Naive B cell (primary cell): Measurements from ENCODE around the gene APOBEC3F. TPM values are rescaled to one million over a fixed set of nuclear protein-coding genes. Genes with fewer than 3 reads are reported as not detected.
A peak's percentile ranks its signal among the peaks of the same experiment; 100 is the strongest.
"Not testable (repeated sequence)": the region's sequence is repeated elsewhere in the genome, so short reads cannot be mapped to it uniquely, and the experiment has no call there.

Experiments used
- ATAC-seq, 2 donors: fragments of 150-1000 bp; cut with Tn5 transposase; 2 replicates each; pipeline ENCODE4 v1.10.0; 2021; ENCODE audit warnings: low read depth in 2 of 2, mild to moderate bottlenecking in 2 of 2, moderate library complexity in 2 of 2
- DNase-seq: peaks from one replicate; pipeline ENCODE4 v3.0.0; 2022
- H3K27ac Mint-ChIP-seq, 6 donors: one replicate each; pipeline ENCODE4 v1.8.0; 2020 to 2022; ENCODE audit warnings: mild to moderate bottlenecking in 6 of 6, mixed read lengths in 6 of 6, moderate library complexity in 5 of 6, inconsistent platforms in 2 of 6
- H3K27me3 Mint-ChIP-seq, 3 donors: one replicate each; pipeline ENCODE4 v1.8.0; 2021 to 2022; ENCODE audit warnings: mixed read lengths in 3 of 3, mild to moderate bottlenecking in 1 of 3
- H3K36me3 Mint-ChIP-seq, 2 donors: one replicate each; pipeline ENCODE4 v1.8.0; 2020 to 2022; ENCODE audit warnings: mixed read lengths in 2 of 2, inconsistent platforms in 1 of 2, mild to moderate bottlenecking in 1 of 2
- H3K4me1 Mint-ChIP-seq, 3 donors: one replicate each; pipeline ENCODE4 v1.8.0; 2020 to 2022; ENCODE audit warnings: mixed read lengths in 3 of 3, inconsistent platforms in 1 of 3, mild to moderate bottlenecking in 1 of 3, moderate library complexity in 1 of 3
- H3K4me3 Mint-ChIP-seq, 8 donors: one replicate each; pipeline ENCODE4 v1.8.0; 2020 to 2022; ENCODE audit warnings: mild to moderate bottlenecking in 8 of 8, mixed read lengths in 8 of 8, moderate library complexity in 8 of 8, inconsistent platforms in 2 of 8
- H3K9me3 Mint-ChIP-seq, 7 donors: one replicate each; pipeline ENCODE4 v1.8.0; 2020 to 2022; ENCODE audit warnings: mixed read lengths in 7 of 7, mild to moderate bottlenecking in 5 of 7, inconsistent platforms in 2 of 7, moderate library complexity in 1 of 7
- polyA plus RNA-seq, 6 donors: library from polyadenylated mRNA; unstranded; fragments of 300-500 nt; fragmentation: Illumina TruSeq; gene quantifications; one replicate each; pipeline ENCODE4 v1.2.3, GENCODE V29; 2021; ENCODE audit warnings: low read depth in 6 of 6

APOBEC3F gene
- polyA plus RNA-seq, 6 donors from 2014 or later, result 32.0 to 56.2 (median 36.4) TPM

DNA sequence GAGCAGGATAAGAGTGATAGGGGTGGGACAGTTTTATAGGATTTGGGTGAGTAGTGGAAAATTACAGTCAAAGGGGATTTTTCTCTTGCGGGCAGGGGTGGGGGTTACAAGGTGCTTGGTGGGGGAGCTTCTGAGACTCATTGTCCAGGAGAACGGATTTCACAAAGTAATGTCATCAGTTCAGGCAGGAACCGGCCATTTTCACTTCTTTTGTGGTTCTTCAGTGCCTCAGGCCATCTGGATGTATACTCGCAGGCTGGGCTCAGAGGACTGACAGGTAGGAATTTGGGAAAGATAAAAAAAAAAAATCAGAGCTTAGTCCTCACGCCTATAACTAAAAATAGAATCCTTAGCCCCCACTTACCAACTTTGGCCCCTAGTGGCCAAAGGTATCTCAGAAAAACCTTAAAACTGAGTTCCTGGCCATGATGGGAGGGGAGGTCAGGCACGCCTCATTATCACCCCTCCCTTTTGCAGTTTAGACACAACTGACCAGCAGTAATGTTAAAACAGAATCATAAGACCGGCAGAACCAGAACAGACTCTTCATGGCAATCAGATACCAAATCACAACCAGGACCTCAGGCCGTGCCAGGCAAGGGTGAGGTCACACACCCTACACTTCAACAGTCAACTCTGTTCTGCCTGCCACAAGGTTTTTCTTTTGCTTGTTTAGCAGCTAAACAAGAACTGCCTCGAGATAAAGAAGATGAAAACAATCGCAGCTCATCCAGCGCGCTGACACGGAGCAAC lies 27.5 kb downstream of the APOBEC3F start:
- Mint-ChIP-seq H3K4me3 (no peak overlapping the region), H3K27ac (no peak overlapping the region), H3K4me1 (peaks cover 22 to 54% (median 37%) of the 10 kb centered on the region in 3 donors), H3K36me3 (no peaks in the 10 kb centered on the region), H3K9me3 (peaks cover 0 to 13% (median 4%) of the 10 kb centered on the region in 7 donors), H3K27me3 (no peaks in the 10 kb centered on the region)
- DNase-seq, result no peak
- no peak for ATAC-seq

DNA sequence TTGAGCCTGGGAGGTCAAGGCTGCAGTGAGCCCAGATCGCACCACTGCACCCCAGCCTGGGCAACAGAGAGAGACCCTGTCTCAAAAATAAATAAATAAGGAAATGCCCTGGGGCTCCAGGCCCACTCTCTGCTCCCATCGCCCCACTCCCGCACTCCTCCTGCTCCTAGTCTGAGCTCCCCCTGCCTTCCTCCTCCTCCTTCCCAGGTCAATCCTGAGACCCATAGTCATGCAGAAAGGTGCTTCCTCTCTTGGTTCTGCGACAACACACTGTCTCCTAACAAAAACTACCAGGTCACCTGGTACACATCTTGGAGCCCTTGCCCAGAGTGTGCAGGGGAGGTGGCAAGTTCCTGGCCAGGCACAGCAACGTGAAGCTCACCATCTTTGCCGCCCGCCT lies 29.5 kb downstream of the APOBEC3F start:
- H3K4me1 Mint-ChIP-seq, result peaks cover 35 to 55% (median 38%) of the 10 kb centered on the region in 3 donors
- H3K4me3 Mint-ChIP-seq, result peak overlapping the region in 4 of 8 donors; percentile 60 to 85 (median 76)
- H3K27me3 Mint-ChIP-seq, result no peaks in the 10 kb centered on the region
- ATAC-seq (no peak), DNase-seq (no peak)
- peaks cover 0 to 6% (median 4%) of the 10 kb centered on the region in 7 donors for H3K9me3 Mint-ChIP-seq
- H3K27ac Mint-ChIP-seq, result peak overlapping the region in 5 of 6 donors; percentile 86 to 95 (median 93)
- no peaks in the 10 kb centered on the region for H3K36me3 Mint-ChIP-seq

DNA sequence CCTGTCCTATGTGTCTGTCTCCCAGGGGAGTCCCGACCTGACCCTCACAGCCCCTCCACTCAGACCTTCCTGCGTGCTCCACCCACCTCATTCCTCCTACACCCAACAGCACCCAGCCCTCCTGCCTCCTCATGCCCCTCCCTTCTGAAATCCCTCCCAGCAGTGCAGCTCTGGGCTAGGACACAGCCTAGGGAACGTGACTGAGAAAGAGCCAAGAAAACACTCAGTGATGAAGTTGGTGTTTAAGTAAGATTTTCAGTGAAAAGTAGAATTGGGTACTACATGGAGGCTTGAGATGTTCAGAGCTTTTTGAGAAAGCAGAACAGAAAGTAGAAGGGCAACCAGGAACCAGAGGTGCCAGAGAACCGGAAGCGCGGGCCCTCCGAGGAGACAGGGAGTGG lies 31.9 kb downstream of the APOBEC3F start:
- Mint-ChIP-seq H3K4me1 (peaks cover 47 to 70% (median 55%) of the 10 kb centered on the region in 3 donors), H3K4me3 (peak overlapping the region; percentile 69 to 92 (median 84)), H3K27ac (peak overlapping the region; percentile 88 to 99 (median 98))
- H3K27me3 Mint-ChIP-seq, H3K9me3 Mint-ChIP-seq, H3K36me3 Mint-ChIP-seq: not testable (repeated sequence)
- DNase-seq (peak; percentile 64), ATAC-seq (peak; percentile 65 to 78)

DNA sequence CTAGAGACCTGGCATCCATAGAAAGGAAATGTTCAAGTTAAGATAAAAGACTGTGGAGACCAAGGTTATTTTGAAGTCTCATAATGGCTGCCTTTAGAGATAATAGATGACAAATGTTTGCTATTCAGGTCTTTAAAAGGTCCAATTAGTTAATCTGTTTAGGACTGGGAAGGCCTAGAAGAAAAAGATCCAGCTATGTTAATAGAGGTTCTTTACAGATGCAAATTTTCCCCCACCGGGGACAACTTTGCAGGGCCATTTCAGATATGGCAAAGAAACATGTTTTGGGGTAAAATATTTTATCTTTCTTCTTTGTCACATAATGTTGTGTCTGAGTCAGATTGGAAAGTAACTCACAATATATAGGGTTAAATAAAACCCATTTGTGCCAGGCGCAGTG lies 33.3 kb downstream of the APOBEC3F start:
- Mint-ChIP-seq H3K27ac (peak overlapping the region; percentile 98 to 99 (median 98)), H3K4me3 (peak overlapping the region; percentile 30 to 91 (median 79)), H3K4me1 (peaks cover 55 to 83% (median 67%) of the 10 kb centered on the region in 3 donors), H3K36me3 (no peaks in the 10 kb centered on the region), H3K9me3 (no peaks in the 10 kb centered on the region), H3K27me3 (no peaks in the 10 kb centered on the region)
- ATAC-seq (no peak), DNase-seq (no peak)

DNA sequence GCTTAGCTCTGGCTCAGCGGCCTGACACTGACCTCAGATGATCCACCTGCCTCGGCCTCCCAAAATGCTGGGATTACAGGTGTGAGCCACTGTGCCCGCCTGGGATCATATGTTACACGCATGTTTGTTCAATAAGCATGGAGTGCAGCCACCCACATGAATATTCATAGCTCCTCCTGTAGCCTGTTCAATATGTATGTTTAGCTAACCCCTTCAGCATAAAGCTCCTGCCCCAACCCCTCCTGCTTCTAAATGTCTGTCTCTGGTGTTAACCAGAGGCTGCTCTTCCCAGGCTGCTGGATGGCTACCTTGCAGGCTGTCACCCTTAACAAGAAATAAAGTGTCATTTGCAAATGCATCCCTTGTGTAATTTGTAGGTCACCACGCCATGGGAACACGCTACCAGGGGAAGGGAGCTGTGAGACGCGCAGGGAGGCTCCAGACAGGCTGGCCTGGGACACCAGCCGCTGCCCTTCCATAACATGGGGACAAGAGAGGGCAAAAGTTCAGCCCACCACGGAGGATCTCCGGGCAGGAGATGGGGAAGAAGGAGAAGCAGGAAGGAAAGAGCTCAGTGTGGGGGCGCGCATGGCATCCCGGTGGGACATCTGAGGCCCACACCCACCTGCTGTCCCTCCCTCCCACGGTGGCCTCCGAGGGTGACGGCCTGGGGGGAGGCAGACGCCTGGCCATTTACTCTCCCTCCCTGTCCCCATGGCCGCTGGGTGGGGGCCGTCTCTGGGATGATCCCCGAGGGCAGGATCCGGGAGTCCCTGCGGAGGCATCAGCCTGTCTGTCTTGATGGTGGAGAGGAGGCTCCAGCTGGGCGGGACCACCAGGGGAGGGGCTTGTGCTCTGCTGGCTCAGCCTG lies 35.7 kb downstream of the APOBEC3F start:
- Mint-ChIP-seq H3K36me3 (peaks cover 10 to 12% of the 10 kb centered on the region in 2 donors), H3K4me3 (peak overlapping the region; percentile 87 to 96 (median 93)), H3K27ac (peak overlapping the region; percentile 89 to 99 (median 96)), H3K4me1 (peaks cover 53 to 84% (median 70%) of the 10 kb centered on the region in 3 donors)
- H3K9me3 Mint-ChIP-seq, ATAC-seq, H3K27me3 Mint-ChIP-seq, DNase-seq: not testable (repeated sequence)

DNA sequence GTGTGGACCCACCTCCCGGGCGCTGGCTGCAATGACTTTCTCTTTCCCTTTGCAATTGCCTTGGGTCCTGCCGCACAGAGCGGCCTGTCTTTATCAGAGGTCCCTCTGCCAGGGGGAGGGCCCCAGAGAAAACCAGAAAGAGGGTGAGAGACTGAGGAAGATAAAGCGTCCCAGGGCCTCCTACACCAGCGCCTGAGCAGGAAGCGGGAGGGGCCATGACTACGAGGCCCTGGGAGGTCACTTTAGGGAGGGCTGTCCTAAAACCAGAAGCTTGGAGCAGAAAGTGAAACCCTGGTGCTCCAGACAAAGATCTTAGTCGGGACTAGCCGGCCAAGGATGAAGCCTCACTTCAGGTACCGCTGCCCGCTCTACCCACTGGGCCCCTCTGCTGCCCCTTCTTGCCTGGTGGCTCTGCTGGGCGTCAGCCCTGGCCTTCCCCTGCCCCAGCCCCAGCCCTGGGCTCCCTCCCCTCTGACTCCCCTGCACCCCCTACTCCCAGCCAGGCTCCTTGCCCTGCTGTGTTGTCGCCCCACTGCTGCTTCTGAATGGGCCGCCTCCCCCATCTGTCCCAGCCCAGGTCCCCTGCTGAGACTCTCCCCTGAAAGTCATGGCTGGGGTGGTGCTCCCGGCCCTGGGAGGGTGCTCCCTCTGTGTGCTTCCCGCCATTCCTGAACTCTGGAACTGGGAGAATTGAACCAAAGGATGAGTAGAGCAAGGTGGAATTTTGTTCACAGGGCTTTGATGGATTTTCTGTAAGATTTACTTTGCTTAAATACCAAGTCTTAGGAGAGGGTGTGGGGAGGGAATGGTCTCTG lies 36.6 kb downstream of the APOBEC3F start, which contains the start of gene APOBEC3G:
TSS of gene APOBEC3G (plus strand) at position 250 of the 815 bp plus-strand sequence. CDS start at position 337, 87 bp downstream.
- peaks cover 58 to 89% (median 76%) of the 10 kb centered on the region in 3 donors for H3K4me1 Mint-ChIP-seq
- not testable (repeated sequence) for H3K9me3 Mint-ChIP-seq, DNase-seq, H3K27me3 Mint-ChIP-seq
- H3K27ac Mint-ChIP-seq, result peak within 1 kb of the TSS; percentile 93 to 99 (median 96)
- ATAC-seq, result peak; percentile 70 to 81
- peak within 1 kb of the TSS; percentile 87 to 96 (median 93) for H3K4me3 Mint-ChIP-seq
- peaks cover 11 to 12% of the 10 kb centered on the region in 2 donors for H3K36me3 Mint-ChIP-seq

DNA sequence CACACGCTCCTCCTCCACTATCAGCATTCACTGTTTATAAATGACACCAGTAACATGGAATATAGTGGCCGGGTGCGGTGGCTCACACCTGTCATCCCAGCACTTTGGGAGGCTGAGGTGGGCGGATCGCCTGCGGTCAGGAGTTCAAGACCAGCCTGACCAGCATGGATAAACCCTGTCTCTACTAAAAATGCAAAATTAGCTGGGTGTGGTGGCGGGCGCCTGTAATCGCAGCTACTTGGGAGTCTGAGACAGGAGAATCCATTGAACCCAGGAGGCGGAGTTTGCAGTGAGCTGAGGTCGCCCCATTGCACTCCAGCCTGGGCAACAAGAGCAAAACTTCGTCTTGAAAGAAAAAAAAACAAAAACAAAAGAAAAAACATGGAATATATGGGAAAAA lies 37.2 kb downstream of the APOBEC3F start:
- Mint-ChIP-seq H3K27ac (peak overlapping the region; percentile 93 to 98 (median 96)), H3K4me1 (peaks cover 52 to 83% (median 73%) of the 10 kb centered on the region in 3 donors), H3K36me3 (peaks cover 11 to 12% of the 10 kb centered on the region in 2 donors), H3K4me3 (peak overlapping the region; percentile 87 to 96 (median 93))
- not testable (repeated sequence) for DNase-seq, H3K9me3 Mint-ChIP-seq, ATAC-seq, H3K27me3 Mint-ChIP-seq

DNA sequence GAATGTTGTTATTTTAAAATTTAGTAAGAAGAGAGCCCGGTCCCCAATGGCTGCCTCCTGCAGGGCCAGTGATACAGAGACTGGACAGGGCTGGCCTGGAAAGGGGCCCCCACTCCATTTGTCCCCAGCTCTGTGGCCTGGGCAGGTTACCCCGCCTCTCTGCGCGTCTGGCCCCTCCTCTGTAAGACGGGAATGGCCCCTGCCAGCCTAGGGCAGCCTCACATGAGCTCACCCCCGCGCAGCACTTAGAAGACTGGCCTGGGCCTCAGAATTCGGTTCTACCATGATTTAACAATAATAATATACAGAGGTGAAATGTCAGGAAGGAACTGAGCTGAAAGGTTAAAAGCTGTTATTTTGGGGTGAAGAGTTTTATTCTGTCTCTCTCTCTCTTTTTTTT lies 37.7 kb downstream of the APOBEC3F start:
- Mint-ChIP-seq H3K27me3 (no peaks in the 10 kb centered on the region), H3K4me1 (peaks cover 51 to 78% (median 73%) of the 10 kb centered on the region in 3 donors), H3K27ac (peak overlapping the region; percentile 49 to 98 (median 96)), H3K9me3 (no peaks in the 10 kb centered on the region), H3K4me3 (peak overlapping the region; percentile 87 to 96 (median 93)), H3K36me3 (peaks cover 11 to 12% of the 10 kb centered on the region in 2 donors)
- no peak for DNase-seq
- ATAC-seq, result no peak

DNA sequence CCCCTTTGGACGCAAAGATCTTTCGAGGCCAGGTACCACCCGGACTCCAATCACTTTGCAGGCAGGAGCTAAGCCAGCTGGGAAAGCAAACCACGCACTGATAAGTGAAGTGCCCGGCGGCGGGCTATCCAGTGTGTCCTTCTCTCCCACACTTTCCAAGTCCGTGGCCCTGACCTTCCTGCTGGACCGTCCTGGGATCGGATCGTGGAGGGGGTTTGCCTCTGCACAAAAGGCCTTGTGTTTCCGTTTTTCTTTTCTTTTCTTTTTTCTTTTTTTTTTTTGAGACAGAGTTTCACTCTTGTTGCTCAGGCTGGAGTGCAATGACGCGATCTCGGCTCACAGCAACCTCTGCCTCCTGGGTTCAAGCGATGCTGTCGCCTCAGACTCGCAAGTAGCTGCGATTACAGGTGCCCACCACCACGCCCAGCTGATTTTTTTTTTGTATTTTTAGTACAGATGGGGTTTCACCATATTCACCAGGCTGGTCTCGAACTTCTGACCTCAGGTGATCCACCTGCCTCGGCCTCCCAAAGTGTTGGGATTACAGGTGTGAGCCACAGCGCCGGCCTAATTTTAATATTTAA lies 38.5 kb downstream of the APOBEC3F start:
- not testable (repeated sequence) for DNase-seq, H3K27me3 Mint-ChIP-seq, H3K9me3 Mint-ChIP-seq, ATAC-seq
- Mint-ChIP-seq H3K36me3 (peaks cover 11 to 12% of the 10 kb centered on the region in 2 donors), H3K27ac (peak overlapping the region in 5 of 6 donors; percentile 62 to 98 (median 96)), H3K4me1 (peaks cover 46 to 70% (median 65%) of the 10 kb centered on the region in 3 donors), H3K4me3 (peak overlapping the region in 7 of 8 donors; percentile 22 to 95 (median 93))

DNA sequence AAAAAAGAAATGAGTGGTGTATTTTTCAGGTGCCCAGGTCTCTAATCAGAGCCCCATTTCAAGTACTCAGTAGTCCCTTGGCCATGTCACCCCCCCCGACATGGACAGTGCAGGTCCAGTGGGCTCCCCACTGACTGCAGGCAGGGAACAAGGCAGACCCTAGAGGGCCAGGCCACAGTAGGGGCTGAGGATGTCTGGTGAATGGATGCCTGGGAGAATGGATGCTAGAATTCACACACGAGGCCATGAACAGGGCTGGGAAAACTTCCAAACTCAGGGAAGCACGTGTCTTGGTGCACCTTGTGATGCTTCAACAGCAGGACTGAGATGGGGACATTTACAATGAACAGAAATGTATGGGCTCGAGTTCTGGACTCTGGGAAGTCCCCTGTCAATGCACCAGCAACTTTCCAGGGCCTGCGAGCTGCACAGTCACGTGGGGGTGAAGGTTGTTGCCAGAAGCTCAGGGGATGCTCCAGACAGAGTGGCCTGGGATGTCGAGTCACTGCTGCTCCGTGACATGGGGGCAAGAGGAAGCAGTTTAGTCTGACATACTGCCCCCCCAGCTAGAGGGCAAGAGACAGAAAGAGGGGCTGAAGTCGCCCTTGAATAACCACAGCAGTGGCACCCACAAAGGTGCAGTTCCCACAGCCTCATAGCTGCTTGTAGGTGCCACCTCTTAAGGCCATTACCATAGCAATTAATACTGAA lies 39.5 kb downstream of the APOBEC3F start:
- peaks cover 42 to 60% (median 58%) of the 10 kb centered on the region in 3 donors for H3K4me1 Mint-ChIP-seq
- peak; percentile 60 to 64 for ATAC-seq

DNA sequence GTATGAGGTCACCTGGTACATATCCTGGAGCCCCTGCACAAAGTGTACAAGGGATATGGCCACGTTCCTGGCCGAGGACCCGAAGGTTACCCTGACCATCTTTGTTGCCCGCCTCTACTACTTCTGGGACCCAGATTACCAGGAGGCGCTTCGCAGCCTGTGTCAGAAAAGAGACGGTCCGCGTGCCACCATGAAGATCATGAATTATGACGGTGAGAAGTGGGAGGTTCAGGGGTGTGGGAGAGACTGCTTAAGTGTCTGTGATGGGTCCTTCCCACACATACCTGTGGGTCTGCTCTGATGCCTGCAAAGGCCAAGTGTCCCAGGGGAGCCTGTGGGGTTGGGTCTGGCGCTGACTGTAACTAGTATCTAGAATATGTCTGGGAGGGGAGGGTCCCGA lies 40.4 kb downstream of the APOBEC3F start:
- no peak for DNase-seq
- Mint-ChIP-seq H3K27me3 (no peaks in the 10 kb centered on the region), H3K27ac (peak overlapping the region in 5 of 6 donors; percentile 43 to 98 (median 94)), H3K4me1 (peaks cover 36 to 54% (median 51%) of the 10 kb centered on the region in 3 donors), H3K4me3 (peak overlapping the region in 5 of 8 donors; percentile 21 to 86 (median 45)), H3K9me3 (no peaks in the 10 kb centered on the region), H3K36me3 (peaks cover 11 to 13% of the 10 kb centered on the region in 2 donors)
- no peak for ATAC-seq

More for the DNA sequence above, 39.5 kb downstream of the APOBEC3F start:
- Mint-ChIP-seq H3K4me3 (peak overlapping the region; percentile 38 to 86 (median 75)), H3K9me3 (no peaks in the 10 kb centered on the region), H3K27me3 (no peaks in the 10 kb centered on the region), H3K36me3 (peaks cover 11 to 12% of the 10 kb centered on the region in 2 donors), H3K27ac (peak overlapping the region; percentile 82 to 98 (median 91))
- DNase-seq, result peak; percentile 57
